ENCODE measurements around the gene MKNK1. TPM values are rescaled to one million over a fixed set of nuclear protein-coding genes. Genes with fewer than 3 reads are reported as not detected.

MKNK1 gene
- total and polyA plus RNA-seq, 8 donors = 21.2 to 182 (median 36.7) TPM

- peak in 1 of 2 donors; percentile 72 for DNase-seq
- H3K4me3 ChIP-seq = peak overlapping the region; percentile 41 to 52 (median 46)
- intact Hi-C loops (cut with DNase I; ENCODE audit: low total_unique reads) = loop anchor here (5.0 kb wide), 1 partner anchor 56 kb away; no protein-coding TSS in a partner anchor
- 5 to 13% (median 7%) methylated on average over 28 to 71 of the region's 71 CpGs for WGBS, 5 donors
- H3K36me3 ChIP-seq = no peaks in the 10 kb centered on the region
- peak overlapping the region in 4 of 5 donors; percentile 36 to 84 (median 62) for H3K27ac ChIP-seq
- no peaks in the 10 kb centered on the region for H3K9me3 ChIP-seq
- H3K27me3 ChIP-seq = peaks cover 0 to 65% (median 28%) of the 10 kb centered on the region in 3 donors
- H3K4me1 ChIP-seq = peaks cover 4 to 14% (median 6%) of the 10 kb centered on the region in 4 donors
- TF ChIP-seq POLR2A (IDR thresholded peaks at IDR 0.05) (no peak), POLR2AphosphoS5 (IDR thresholded peaks at IDR 0.05) (no peak), EP300 (IDR thresholded peaks at IDR 0.05) (no peak), CTCF (IDR thresholded peaks at IDR 0.05) (no peak)
These were observed 70.7 kb downstream of the MKNK1 start for GRCh38 chr1:46533179-46533864.

- peak overlapping the region in 3 of 5 donors; percentile 36 to 84 (median 75) for H3K27ac ChIP-seq
- H3K9me3 ChIP-seq = no peaks in the 10 kb centered on the region
- H3K36me3 ChIP-seq = no peaks in the 10 kb centered on the region
- peak in 5 of 7 experiments; percentile 24 to 67 (median 56) for TF ChIP-seq CTCF (IDR thresholded peaks at IDR 0.05)
- no peak for TF ChIP-seq EP300 (IDR thresholded peaks at IDR 0.05)
- no peak for TF ChIP-seq POLR2AphosphoS5 (IDR thresholded peaks at IDR 0.05)
- no peak for TF ChIP-seq POLR2A (IDR thresholded peaks at IDR 0.05)
- intact Hi-C loops (cut with DNase I; ENCODE audit: low total_unique reads) = loop anchor here (5.0 kb wide), 1 partner anchor 55 kb away; no protein-coding TSS in a partner anchor
- H3K27me3 ChIP-seq = peaks cover 0 to 65% (median 28%) of the 10 kb centered on the region in 3 donors
- peak; percentile 64 to 89 for DNase-seq
- 1 to 3% (median 2%) methylated on average over 25 to 31 of the region's 31 CpGs for WGBS, 5 donors
- peaks cover 4 to 21% (median 6%) of the 10 kb centered on the region in 4 donors for H3K4me1 ChIP-seq
- peak overlapping the region; percentile 41 to 52 (median 46) for H3K4me3 ChIP-seq
These were observed 71.4 kb downstream of the MKNK1 start for GRCh38 chr1:46532498-46533178.

- H3K4me1 ChIP-seq = peaks cover 4 to 21% (median 6%) of the 10 kb centered on the region in 4 donors
- no peak overlapping the region for H3K27ac ChIP-seq
- H3K27me3 ChIP-seq = peaks cover 0 to 70% (median 28%) of the 10 kb centered on the region in 3 donors
- no peaks in the 10 kb centered on the region for H3K36me3 ChIP-seq
- intact Hi-C loops (cut with DNase I; ENCODE audit: low total_unique reads) = loop anchor here (5.0 kb wide), 1 partner anchor 55 kb away; no protein-coding TSS in a partner anchor
- no peak overlapping the region for H3K4me3 ChIP-seq
- WGBS, 5 donors = 36 to 75% (median 63%) methylated on average over 2 to 3 of the region's 3 CpGs
- no peaks in the 10 kb centered on the region for H3K9me3 ChIP-seq
- no peak for TF ChIP-seq EP300 (IDR thresholded peaks at IDR 0.05)
- no peak for TF ChIP-seq POLR2AphosphoS5 (IDR thresholded peaks at IDR 0.05)
- no peak for TF ChIP-seq POLR2A (IDR thresholded peaks at IDR 0.05)
- TF ChIP-seq CTCF (IDR thresholded peaks at IDR 0.05) = no peak
- no peak for DNase-seq
These were observed 72.0 kb downstream of the MKNK1 start for GRCh38 chr1:46532095-46532494.

GRCh38 chr1:46530791-46531409 is 73.2 kb downstream of the MKNK1 start:
- Histone ChIP-seq H3K27me3 (peaks cover 0 to 81% (median 28%) of the 10 kb centered on the region in 3 donors), H3K36me3 (no peaks in the 10 kb centered on the region), H3K4me3 (no peak overlapping the region), H3K9me3 (no peaks in the 10 kb centered on the region), H3K27ac (no peak overlapping the region), H3K4me1 (peaks cover 4 to 21% (median 6%) of the 10 kb centered on the region in 4 donors)
- 38 to 53% (median 44%) methylated on average over 6 of the region's 6 CpGs for WGBS, 5 donors
- DNase-seq = peak in 1 of 2 donors; percentile 89
- intact Hi-C loops (cut with DNase I; ENCODE audit: low total_unique reads) = loop anchor here (5.0 kb wide), 1 partner anchor 54 kb away; no protein-coding TSS in a partner anchor
- no peak for TF ChIP-seq POLR2A (IDR thresholded peaks at IDR 0.05)
- no peak for TF ChIP-seq POLR2AphosphoS5 (IDR thresholded peaks at IDR 0.05)
- no peak for TF ChIP-seq EP300 (IDR thresholded peaks at IDR 0.05)
- no peak for TF ChIP-seq CTCF (IDR thresholded peaks at IDR 0.05)

Data from stomach (tissue), 9 donors.